Gastroesophageal sphincter (tissue), 3 donors: ENCODE results near the gene ZNF175.

Experiments
- EP300 ChIP-seq: sonication (generic); formaldehyde crosslinking; IDR thresholded peaks from one replicate; pipeline ENCODE4 v1.6.1; 2017; ENCODE audit warnings: antibody characterized with exemption, mild to moderate bottlenecking
- POLR2AphosphoS5 ChIP-seq: sonication (generic); formaldehyde crosslinking; IDR thresholded peaks from one replicate; pipeline ENCODE4 v1.6.1; 2017; ENCODE audit warnings: antibody characterized with exemption
- TF ChIP-seq, protein P1 (sequence below), 4 experiments: fragments of 200-600 bp in 2 of 4; fragments of 450-650 bp in 2 of 4; sonication (generic) in 1 of 4; IDR thresholded peaks; one replicate each; pipeline ENCODE4 v1.5.1; 2017 to 2019; ENCODE audit warnings: antibody characterized with exemption in 4 of 4, mild to moderate bottlenecking in 2 of 4, moderate library complexity in 2 of 4

DNA sequence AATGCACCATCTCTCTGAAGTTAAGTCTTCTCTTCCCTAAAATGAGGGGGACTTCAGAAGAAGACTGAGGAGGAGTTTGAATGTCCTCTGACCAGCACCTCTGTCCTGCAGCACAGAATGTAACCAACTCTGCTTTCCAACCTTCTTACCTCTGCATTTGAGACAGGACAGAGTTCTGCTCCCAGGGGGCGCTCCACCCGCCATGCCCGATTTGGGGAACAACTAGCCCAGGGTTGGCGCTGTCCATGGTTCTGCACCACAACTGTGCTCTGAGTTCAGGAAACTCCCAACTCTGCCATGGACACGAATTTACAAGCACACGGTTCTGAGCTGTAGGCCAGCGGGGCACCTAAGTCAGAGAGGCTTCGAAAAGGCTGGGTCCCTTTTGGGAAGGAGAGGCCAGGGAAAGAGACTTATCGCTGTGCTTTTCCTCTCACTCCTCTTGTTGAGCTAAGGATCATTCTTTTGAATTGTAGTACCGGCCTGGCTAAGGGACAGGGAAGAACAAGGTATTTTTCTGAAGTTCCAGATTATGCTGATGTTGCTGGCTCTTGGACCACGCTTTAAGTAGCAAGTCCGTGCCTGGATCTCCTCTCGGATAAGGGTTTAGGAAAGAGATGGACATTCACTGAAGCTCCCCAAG lies 37.0 kb downstream of the ZNF175 start:
- TF ChIP-seq, protein P1, sequence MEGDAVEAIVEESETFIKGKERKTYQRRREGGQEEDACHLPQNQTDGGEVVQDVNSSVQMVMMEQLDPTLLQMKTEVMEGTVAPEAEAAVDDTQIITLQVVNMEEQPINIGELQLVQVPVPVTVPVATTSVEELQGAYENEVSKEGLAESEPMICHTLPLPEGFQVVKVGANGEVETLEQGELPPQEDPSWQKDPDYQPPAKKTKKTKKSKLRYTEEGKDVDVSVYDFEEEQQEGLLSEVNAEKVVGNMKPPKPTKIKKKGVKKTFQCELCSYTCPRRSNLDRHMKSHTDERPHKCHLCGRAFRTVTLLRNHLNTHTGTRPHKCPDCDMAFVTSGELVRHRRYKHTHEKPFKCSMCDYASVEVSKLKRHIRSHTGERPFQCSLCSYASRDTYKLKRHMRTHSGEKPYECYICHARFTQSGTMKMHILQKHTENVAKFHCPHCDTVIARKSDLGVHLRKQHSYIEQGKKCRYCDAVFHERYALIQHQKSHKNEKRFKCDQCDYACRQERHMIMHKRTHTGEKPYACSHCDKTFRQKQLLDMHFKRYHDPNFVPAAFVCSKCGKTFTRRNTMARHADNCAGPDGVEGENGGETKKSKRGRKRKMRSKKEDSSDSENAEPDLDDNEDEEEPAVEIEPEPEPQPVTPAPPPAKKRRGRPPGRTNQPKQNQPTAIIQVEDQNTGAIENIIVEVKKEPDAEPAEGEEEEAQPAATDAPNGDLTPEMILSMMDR (IDR thresholded peaks at IDR 0.05) = peak in 2 of 4 experiments; percentile 16 to 52
- TF ChIP-seq POLR2AphosphoS5 = no peak
- no peak for TF ChIP-seq EP300
